Jurkat, Clone E6-1 (cell line): ENCODE data around the gene SAMD4A.
A peak's percentile ranks its signal among the peaks of the same experiment; 100 is the strongest.
"Not testable (repeated sequence)": the region's sequence is repeated elsewhere in the genome, so short reads cannot be mapped to it uniquely, and the experiment has no call there.

ENCODE experiments used
- DNase-seq: peaks from one replicate; pipeline ENCODE4 v3.0.0-alpha.2; 2011; ENCODE audit warnings: low read depth, low spot score
- H3K4me3 ChIP-seq: 2 replicates; pipeline ENCODE4 v1.5.1; 2011; ENCODE audit warnings: mild to moderate bottlenecking, low read length, control low read depth, moderate library complexity

The SAMD4A gene

DNA sequence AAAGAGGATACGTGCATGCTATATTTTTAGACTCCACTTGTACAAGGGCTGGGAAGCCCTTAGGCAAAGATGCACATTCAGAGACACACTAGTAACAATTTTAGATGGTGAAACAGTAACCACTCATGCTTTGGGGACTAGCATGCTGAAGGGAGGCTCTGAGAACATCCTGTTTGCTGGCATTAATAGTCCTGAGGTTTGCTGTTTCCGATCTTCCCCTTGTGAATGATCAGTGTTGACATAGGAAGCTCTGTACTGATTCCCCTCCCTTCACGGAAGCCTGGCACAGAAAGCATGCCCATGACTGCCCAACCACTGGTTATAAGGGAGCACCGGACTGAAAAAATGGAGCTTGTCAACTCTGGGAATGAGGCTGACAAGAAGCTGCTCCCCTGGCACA, 171.1 kb downstream of the SAMD4A start:
- no peak overlapping the region for H3K4me3 ChIP-seq
- no peak for DNase-seq

DNA sequence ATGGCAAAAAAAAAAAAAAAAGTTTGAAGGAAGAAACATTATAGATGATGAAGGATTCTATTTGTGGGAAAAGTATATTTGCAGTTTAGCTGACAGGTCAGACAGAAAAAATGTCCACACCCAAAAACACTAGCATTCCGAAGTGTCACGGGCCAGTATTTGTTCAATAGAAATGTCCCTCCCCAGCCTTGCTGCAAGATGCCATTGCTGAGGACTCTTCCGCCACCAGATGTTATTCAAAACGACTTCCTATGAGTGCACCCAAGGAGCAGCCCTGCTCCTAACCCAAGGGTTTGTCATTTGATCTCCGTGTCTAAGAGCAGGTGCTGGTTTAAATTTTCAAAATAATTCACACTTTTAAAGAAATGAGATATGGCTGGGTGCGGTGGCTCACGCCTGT, 172.6 kb downstream of the SAMD4A start:
- H3K4me3 ChIP-seq, result no peak overlapping the region
- no peak for DNase-seq

DNA sequence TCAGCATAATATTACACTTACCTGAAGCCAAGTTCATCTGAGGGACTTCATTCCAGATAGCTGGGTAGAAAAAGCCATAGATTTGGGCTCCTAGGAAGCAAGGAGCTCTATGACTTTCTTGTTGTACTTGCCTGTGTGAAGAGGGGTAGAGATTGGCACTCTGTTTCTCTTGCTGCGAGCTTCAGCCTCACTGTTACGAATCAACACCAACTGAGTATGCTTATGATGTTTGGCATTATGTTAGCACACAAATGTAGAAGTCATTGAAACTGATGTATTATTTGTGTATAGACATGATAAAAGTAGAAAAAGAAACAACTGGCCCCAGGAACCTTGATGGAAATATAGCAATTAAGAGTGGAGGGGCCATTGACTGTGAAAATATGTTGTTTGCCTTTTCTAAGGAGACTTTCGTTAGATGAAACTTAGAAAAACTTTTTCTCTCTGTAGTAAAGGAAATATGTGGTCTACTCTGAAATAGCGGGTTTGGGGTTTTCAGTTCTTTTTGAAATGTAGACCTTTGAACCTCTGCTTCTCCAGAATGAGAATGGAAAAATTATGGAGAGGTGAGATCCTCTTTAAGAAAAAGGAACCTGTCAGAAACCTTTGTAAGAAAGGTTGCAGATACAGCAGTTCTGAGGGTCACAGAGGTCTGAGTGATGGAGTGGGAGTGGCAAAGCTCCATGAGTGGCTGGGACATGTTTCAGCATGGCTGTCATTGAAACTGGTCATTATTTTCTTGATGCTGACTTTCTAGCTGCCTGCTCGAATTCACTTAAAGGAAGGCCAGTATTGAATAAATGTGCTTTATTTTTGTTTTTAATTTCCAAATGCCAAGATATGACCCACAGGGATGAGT, 175.8 kb downstream of the SAMD4A start:
- DNase-seq, result peak; percentile 50
- no peak overlapping the region for H3K4me3 ChIP-seq

DNA sequence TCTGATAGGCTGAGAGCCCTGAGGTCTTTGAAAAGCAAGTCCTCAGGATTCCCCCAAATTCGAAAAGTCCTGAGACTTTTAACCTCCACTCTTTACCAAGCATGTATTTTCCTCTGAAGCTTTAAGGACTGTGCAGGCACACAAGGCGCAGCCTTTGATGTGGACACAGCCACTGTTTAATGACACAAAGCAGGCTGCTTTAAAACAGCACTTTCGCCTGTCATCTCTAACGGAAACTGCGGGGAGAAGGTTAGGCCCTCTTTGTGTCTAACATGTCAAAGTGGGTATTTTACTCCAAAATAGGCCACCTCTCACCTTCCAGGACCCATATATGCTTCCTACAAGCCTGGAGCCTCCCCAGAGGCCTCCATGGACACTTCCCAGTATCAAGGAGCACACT, 176.5 kb downstream of the SAMD4A start:
- DNase-seq, result no peak

DNA sequence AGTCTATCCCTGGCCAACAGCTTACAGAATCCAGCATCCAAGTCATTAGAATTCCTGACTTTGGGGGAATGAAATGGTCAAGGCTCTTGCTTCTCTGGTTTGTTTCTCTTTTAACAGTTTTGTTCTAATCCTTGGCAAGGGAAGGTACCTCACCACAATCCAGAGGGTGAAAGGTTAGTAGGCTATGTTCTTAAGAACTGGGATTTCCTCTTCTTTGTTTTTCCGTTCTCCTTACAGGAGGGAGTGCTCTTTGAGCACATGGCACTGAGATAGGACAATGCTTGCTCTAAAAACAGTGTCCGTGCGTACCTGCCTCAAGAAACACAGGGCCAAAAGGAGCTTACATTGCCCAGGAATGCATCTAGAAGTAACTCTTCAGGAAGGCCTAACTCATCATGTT, 179.1 kb downstream of the SAMD4A start:
- no peak overlapping the region for H3K4me3 ChIP-seq
- DNase-seq, result no peak

More for the DNA sequence above, 176.5 kb downstream of the SAMD4A start:
- no peak overlapping the region for H3K4me3 ChIP-seq

DNA sequence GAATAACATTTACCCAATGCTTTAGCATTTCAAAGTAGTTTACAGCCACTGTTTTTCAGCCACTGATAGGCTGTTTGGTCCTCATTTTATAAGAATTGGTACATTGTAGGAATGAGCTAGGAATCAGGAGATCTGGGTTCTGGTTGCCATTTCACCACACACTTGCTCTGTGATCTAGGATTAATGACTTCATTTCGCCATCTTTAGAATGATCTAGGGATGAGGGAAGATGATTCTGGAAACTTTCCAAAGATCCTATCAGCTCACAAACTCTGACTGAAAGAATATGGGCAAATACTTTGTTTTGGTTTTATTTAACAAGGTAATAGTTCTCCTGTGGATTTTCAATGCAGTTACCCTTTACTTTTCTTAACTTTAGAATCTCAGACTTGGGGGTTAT, 180.7 kb downstream of the SAMD4A start:
- no peak overlapping the region for H3K4me3 ChIP-seq

DNA sequence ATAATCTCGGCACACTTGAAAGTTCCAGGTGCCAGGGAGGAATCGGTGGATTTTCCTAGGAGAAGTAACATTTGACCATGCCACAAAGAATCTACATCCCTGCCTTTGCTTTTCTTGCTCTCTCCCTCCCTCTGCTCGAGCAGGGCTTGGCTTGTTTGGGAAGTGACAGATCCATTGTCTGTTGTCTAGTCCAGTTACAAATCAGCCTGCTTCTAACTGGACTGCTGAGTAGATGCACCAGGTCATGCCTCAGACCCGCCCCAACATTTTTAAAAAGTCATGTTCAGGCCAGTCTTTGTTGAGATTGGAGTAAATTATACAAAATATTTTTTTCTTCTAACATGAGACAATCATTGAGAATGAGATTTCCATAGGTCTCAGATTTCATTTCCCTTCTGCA, 182.3 kb downstream of the SAMD4A start:
- no peak overlapping the region for H3K4me3 ChIP-seq
- no peak for DNase-seq

More for the DNA sequence above, 180.7 kb downstream of the SAMD4A start:
- DNase-seq, result no peak

DNA sequence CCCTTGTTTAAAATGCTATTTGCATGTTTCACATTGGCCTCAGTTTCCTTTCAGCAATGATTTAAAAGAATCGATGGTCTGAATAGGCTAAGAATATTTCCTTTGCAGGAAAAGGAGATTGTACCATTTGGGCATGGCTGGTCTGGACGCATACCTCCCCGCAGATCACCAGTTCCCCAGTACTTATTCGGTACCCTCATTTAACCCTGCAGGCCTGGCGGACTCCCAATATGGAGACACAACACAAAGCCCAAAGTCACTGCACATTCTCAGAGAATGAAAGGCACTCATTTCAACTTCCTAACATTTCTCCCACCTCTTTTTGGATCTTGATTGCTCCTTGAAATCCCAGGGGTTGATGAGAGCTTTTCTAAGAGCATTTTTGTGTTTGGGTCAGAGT, 182.8 kb downstream of the SAMD4A start:
- no peak for DNase-seq
- H3K4me3 ChIP-seq, result no peak overlapping the region

DNA sequence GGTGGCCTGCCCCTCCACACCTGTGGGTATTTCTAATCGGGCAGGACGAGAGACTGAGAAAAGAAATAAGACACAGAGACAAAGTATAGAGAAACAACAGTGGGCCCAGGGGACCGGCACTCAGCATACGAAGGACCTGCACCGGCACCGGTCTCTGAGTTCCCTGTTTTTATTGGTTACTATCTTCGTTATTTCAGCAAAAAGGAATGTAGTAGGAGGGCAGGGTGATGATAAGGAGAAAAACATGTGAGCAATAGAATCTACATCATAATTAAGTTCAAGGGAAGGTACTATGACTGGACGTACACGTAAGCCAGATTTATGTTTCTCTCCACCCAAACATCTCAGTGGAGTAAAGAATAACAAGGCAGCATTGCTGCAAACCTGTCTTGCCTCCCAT, 185.7 kb downstream of the SAMD4A start:
- DNase-seq, H3K4me3 ChIP-seq: not testable (repeated sequence)

DNA sequence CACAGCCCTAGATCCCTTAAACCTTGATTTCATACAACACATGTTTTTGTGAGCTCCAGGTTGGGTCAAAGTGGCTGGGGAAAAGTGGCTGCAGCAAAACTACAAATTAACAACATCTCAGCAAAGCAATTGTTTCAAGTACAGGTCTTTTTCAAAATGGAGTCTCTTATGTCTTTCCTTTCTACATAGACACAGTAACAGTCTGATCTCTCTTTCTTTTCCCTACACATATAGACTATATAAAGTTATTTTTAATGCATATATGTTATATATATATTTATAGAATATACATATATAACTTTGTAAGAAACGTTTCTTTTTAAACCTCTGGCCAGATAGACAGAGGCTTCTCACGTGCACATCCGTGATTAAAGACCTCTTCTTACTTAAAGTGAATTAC, 186.5 kb downstream of the SAMD4A start:
- not testable (repeated sequence) for H3K4me3 ChIP-seq, DNase-seq

DNA sequence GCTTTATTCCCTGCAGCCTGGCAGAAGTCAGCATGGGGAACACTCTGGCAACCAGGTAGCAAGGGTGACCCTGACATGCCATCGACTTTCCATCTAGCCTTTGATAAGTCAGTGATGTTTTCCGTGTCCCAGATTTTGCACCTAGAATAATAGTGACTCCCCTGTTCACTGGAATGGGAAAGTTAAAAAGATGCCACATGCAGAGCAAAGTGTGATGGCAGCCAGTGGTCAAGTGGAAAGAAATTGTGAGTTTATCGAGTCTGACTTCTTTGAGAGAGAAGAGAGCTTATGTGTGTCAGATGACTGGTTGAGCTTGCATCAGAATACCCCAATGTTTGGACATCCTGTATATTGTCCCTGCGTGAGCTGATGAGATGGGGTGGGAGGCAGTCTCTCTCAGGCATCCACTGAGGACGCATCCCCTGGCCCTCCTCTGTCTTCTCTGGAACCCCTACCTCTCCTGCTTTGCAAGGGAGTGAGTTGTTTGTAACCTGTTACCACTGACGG, 187.2 kb downstream of the SAMD4A start:
- no peak overlapping the region for H3K4me3 ChIP-seq
- DNase-seq, result no peak

DNA sequence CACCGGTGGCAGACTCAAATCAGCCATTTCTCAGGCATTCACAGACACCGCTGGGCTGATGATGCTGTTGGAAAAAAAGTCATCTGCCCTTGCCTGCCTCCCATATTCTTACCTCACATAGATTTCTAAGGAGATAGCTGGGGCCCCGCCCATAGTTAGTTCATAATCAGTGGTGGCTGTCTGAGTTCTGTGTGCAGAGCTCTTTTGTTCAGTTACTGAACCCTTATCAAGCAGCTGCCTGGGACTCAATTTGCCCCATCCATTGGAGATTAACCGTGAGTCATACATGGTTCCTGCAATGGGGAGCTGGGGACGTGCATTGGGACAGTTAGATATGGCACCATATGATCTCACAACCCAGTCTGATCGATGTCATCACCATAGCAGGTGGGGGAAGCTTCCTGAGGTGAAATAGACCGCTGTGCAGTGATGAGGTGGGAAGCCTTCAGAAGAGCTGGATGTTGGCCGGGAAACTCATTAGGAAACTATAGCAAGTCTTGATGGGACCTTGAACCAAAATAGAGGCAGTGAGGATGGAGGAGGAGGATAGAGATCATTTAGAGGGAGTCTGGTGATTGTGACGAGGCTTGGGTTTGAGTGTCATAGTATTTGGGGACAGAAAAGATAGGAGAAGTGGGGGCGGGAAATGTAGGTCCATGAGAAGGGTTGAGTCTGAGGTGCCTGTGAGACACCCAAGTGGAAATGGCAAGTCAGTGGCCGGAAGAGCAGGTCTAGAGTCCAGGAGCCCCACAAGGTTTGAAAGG, 187.9 kb downstream of the SAMD4A start:
- no peak for DNase-seq
- no peak overlapping the region for H3K4me3 ChIP-seq

DNA sequence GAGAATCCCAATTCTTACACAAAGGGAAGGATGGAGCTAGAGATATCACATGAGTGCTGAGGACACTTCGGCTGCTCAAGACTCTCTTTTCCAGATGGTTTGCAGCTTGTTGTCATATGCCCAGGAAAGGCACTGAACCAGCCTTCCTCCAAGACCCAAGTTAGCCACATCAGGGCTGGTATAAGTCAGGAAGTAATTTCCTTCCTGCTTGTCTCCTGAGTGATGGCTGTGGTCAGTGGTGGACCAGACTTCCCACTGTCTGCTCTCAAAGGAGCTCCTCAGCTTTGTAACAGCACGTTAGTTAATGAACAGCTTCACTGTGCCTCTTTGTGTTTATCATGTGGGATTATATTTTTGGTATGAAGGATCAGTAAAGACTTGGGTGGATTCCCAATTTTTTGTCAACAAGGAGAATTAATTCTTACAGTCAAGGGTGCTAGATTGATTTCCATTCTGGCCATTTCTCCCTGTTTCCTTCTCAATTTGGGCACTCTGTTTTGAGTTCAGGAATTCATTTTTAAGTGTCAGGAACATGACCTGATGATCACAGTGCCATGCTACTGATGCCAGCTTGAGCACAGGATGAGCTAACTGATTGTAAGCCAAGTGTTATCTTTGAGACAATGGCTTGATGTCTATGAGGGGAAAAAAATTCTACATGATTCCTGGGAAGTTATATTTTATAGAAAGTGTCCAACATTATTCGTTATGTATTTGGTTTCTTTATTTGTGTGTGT, 189.9 kb downstream of the SAMD4A start:
- DNase-seq, result no peak
- no peak overlapping the region for H3K4me3 ChIP-seq

DNA sequence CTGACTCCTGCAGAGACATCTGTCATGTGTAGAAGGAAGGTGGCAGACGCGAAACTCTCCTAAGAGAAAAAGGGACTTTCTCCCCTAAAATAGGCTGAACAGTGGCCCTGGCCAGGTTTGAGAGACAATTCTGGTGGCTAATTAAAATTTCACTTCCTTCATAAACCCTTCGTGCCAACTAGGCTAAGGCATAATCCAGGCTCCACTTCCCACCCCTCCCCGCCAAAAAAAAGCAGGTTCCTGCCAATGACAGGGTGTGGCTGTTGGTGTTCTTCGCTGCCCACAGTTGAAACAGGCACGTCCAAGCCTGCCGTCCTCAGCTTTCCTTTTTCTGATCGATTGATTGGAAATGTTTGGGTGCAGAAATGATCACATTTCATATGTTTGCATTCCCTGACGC, 191.1 kb downstream of the SAMD4A start:
- no peak for DNase-seq
- no peak overlapping the region for H3K4me3 ChIP-seq

DNA sequence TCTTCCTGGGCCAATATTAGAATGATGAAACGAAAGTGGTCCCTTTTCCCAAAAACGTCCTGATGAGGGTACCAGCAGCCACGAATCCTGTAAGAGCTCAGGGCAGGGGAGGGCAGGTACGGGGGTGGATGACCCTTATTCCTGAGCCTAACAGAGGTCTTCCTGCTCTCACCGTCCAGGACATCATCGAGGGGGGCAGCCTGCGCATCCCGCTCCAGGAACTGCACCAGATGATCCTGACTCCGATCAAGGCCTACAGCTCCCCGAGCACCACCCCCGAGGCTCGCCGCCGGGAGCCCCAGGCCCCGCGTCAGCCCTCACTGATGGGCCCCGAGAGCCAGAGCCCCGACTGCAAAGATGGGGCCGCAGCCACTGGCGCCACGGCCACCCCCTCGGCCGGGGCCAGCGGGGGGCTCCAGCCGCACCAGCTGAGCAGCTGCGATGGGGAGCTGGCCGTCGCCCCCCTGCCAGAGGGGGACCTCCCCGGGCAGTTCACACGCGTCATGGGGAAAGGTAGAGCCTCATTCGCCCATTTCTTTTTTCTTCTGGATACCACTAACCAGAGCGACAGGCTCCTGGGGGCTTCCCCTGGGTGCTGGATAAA, 193.2 kb downstream of the SAMD4A start:
- H3K4me3 ChIP-seq, result no peak overlapping the region
- DNase-seq, result no peak

DNA sequence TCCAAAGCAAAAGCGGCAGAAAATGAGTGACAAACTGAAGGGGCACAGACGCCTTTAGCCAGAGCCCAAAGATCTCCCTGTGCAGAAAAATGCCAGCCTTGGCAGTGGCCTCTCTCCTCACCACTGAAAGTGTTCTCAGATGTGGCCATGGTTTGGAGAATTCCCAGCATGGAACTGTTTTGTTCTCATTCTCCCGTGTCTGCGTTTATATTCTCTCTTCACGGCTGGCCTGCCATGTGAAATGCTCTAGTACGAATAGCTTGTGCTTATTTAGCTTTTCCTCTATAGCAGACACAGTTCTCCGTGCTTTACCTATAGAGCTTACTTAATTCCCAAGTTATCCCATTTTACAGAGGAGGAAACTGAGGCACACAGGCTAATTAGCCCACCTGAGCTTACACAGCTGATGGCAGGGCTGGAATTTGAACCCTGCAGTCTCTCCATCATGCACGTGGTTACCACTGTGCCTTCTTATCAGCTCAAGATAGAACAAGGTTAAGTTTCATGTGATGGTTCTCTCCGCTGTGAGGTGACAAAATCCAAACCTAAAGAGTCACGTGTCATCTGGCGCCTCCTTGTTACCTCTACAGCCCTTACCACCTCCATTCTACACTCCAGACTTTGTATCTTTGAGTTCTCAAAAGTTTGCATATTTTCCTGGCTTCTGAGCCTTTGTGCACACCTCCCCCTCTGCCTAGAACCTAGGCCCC, 194.1 kb downstream of the SAMD4A start:
- H3K4me3 ChIP-seq, result no peak overlapping the region
- no peak for DNase-seq

DNA sequence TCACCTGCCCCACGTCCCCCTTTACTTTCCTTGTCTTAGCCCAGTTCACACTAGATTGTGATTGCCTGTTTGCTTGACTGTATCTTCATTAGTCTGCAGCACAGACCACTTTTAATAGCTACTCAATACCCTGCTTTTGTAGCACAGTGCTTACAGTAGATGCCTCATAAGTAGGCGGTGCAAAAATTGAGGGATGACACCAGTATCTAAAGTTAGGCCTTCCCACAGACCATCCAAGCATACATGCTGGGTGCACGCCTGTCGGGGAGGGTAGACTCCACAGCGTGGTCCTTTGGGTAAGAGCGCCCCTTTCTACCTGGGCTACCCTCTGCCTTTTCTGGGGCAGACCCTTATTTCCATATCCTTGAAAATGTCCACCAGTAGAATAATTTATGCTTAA, 194.9 kb downstream of the SAMD4A start:
- DNase-seq, result no peak
- no peak overlapping the region for H3K4me3 ChIP-seq

DNA sequence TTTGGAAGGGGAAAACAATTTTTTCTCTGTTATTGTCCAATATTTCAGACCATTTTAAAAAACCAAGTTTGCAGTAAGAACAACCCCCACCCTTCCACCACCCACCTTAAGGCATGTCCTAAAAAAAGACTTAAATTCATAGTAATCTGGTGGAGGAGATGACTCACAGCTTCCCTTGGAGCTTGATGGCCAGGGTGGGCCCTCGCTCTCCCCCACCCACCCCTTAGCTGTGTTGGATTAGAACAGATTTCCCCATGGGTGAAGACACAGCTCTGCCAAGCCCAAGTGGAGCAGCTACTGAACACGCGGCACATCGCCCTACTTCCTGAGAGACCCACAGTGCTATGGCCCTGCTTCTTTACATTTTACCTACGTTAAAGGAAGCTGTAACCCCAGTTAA, 195.4 kb downstream of the SAMD4A start:
- DNase-seq, result no peak
- H3K4me3 ChIP-seq, result no peak overlapping the region

DNA sequence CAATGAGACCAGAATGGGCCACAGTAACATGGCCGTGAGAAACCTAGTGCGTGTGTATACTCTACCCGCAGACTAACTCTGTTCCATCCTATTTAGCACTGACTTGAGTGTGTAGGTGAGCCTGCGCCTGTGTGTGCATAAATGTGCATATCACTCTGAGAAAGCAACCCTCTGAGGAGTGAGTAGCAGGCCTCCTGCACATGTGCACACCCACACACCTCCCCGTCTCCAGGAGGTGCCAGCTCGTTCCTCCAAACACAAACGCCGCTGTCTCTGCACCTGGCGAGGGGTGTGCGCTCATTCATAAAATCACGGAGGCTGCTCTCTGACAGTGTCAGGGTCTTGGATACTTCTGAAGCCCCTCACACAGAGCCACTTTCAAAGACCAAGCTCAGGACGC, 196.8 kb downstream of the SAMD4A start:
- no peak overlapping the region for H3K4me3 ChIP-seq
- no peak for DNase-seq
